Hippocampal formation (tissue), 2 donors: ENCODE measurements around the gene TBC1D3I.
"Not testable (repeated sequence)": the region's sequence is repeated elsewhere in the genome, so short reads cannot be mapped to it uniquely, and the experiment has no call there.

ENCODE experiments used
- DNase-seq, 2 donors: peaks; one replicate each; lab custom pipeline; 2025; lab: John Stamatoyannopoulos, UW

The TBC1D3I gene

GRCh38 chr17:36206486-36206821 lies 57.9 kb downstream of the TBC1D3I start:
- DNase-seq, result not testable (repeated sequence)

- DNase-seq, result no peak
These were observed 58.5 kb downstream of the TBC1D3I start for GRCh38 chr17:36205637-36206485.

GRCh38 chr17:36204724-36205500 lies 59.5 kb downstream of the TBC1D3I start:
- DNase-seq, result no peak
